HepG2 (cell line): ENCODE data around the gene SYNE1. TPM values are rescaled to one million over a fixed set of nuclear protein-coding genes. Genes with fewer than 3 reads are reported as not detected.

Source experiments
- ARHGAP35 ChIP-seq: sonication (generic); formaldehyde crosslinking; IDR thresholded peaks from 2 replicates; pipeline ENCODE4 v1.9.0; 2022; ENCODE audit warnings: mild to moderate bottlenecking, inconsistent platforms, moderate library complexity, missing genetic modification reagents, borderline replicate concordance
- FOXC1 ChIP-seq: sonication (generic); formaldehyde crosslinking; IDR thresholded peaks from 2 replicates; pipeline ENCODE4 v1.8.0; 2022; ENCODE audit warnings: mild to moderate bottlenecking, missing genetic modification reagents, borderline replicate concordance
- KMT2A ChIP-seq: sonication (generic); formaldehyde crosslinking; IDR thresholded peaks from 2 replicates; pipeline ENCODE4 v1.4.0; 2020; ENCODE audit warnings: missing genetic modification reagents
- PCBP1 ChIP-seq: fragments of 200-400 bp; formaldehyde crosslinking; IDR thresholded peaks from 2 replicates; pipeline ENCODE4 v1.6.1; 2017; ENCODE audit warnings: mild to moderate bottlenecking, low read depth, low read length, borderline replicate concordance
- RNF219 ChIP-seq: sonication (generic); formaldehyde crosslinking; IDR thresholded peaks from 2 replicates; pipeline ENCODE4 v1.5.0; 2020; ENCODE audit warnings: mild to moderate bottlenecking, missing genetic modification reagents
- SMAD3 ChIP-seq: sonication (generic); formaldehyde crosslinking; IDR thresholded peaks from 2 replicates; pipeline ENCODE4 v1.4.0; 2020; ENCODE audit warnings: missing genetic modification reagents
- TCF7L2 ChIP-seq: IDR thresholded peaks from 2 replicates; pipeline ENCODE4 v1.6.1; 2011; ENCODE audit warnings: mild to moderate bottlenecking, low read depth, low read length, moderate library complexity
- TP53 ChIP-seq: sonication (generic); formaldehyde crosslinking; conservative IDR thresholded peaks from 2 replicates; pipeline ENCODE4 v1.4.0; 2020; ENCODE audit warnings: missing genetic modification reagents
- ZBTB14 ChIP-seq: sonication (generic); formaldehyde crosslinking; IDR thresholded peaks from 2 replicates; pipeline ENCODE4 v1.4.0; 2020; ENCODE audit warnings: missing genetic modification reagents
- ZBTB40 ChIP-seq, 2 experiments: fragments of 450-650 bp in 1 of 2; sonication (generic) in 1 of 2; formaldehyde crosslinking in 1 of 2; IDR thresholded peaks; 2 replicates each; pipeline versions ENCODE4 v1.6.1 to v1.8.0; 2016 to 2022; ENCODE audit warnings: antibody characterized with exemption in 1 of 2, mild to moderate bottlenecking in 1 of 2, missing genetic modification reagents in 1 of 2
- ZNF101 ChIP-seq: sonication (generic); formaldehyde crosslinking; IDR thresholded peaks from 2 replicates; pipeline ENCODE4 v1.4.0; 2020; ENCODE audit warnings: mild to moderate bottlenecking, low read depth, missing genetic modification reagents, borderline replicate concordance
- ZNF263 ChIP-seq: sonication (generic); formaldehyde crosslinking; IDR thresholded peaks from 2 replicates; pipeline ENCODE4 v1.4.0; 2020; ENCODE audit warnings: missing genetic modification reagents
- ZNF660 ChIP-seq: sonication (generic); formaldehyde crosslinking; IDR thresholded peaks from 2 replicates; pipeline ENCODE4 v1.5.1; 2020; ENCODE audit warnings: mild to moderate bottlenecking, low read depth, missing genetic modification reagents, borderline replicate concordance
- ZNF720 ChIP-seq: sonication (generic); formaldehyde crosslinking; IDR thresholded peaks from 2 replicates; pipeline ENCODE4 v1.4.0; 2020; ENCODE audit warnings: missing genetic modification reagents
- ZNF788 ChIP-seq: sonication (generic); formaldehyde crosslinking; IDR thresholded peaks from 2 replicates; pipeline ENCODE4 v1.5.0; 2020; ENCODE audit warnings: mild to moderate bottlenecking, missing genetic modification reagents, borderline replicate concordance
- polyA plus RNA-seq, 8 experiments: library from polyadenylated mRNA; depleted of rRNA in 3 of 8; stranded (reverse) in 7 of 8; unstranded in 1 of 8; fragments of >200 nt; fragmentation: Illumina TruSeq in 4 of 8; extraction: Trizol in 4 of 8; gene quantifications; 2 replicates each; pipeline versions ENCODE4 v1.2.1 to v1.2.3, GENCODE V29; 2011 to 2016; ENCODE audit warnings: low read depth in 4 of 8, missing spikeins in 1 of 8, mixed read lengths in 1 of 8; ENCODE audit not compliant: insufficient read depth in 1 of 8
- total RNA-seq, 5 experiments: library from RNA; depleted of rRNA; stranded (reverse); fragments of >200 nt; fragmentation: Illumina TruSeq; extraction: Trizol; gene quantifications; 2 replicates each; pipeline ENCODE4 v1.2.3, GENCODE V29; 2016; ENCODE audit warnings: low read depth in 1 of 5

The SYNE1 gene
- total and polyA plus RNA-seq, 2 of the 13 experiments (the other 11 are each of a cell fraction or from before 2014, with no cell fraction given), result 5.5 to 15.9 TPM

GRCh38 chr6:152277826-152278329 lies 359.3 kb downstream of the SYNE1 start (continued):
- peak; percentile 36; the same call in 1 of the 2 replicates for TF ChIP-seq SMAD3 (CRISPR knock-in tag)
- TF ChIP-seq ZBTB14 (CRISPR knock-in tag), result no peak
- peak; percentile 39; the same call in 1 of the 2 replicates for TF ChIP-seq ZNF263 (CRISPR knock-in tag)
- TF ChIP-seq TP53 (CRISPR knock-in tag), result no peak
- TF ChIP-seq PCBP1, result no peak
- TF ChIP-seq ZNF101, result no peak
- no peak for TF ChIP-seq ZNF720 (CRISPR knock-in tag)
- TF ChIP-seq ARHGAP35 (CRISPR knock-in tag), result no peak
- TF ChIP-seq ZNF660 (CRISPR knock-in tag), result no peak
- peak; percentile 63; the same call in 1 of the 2 replicates for TF ChIP-seq ZNF788 (CRISPR knock-in tag)
- peak; percentile 90 for TF ChIP-seq KMT2A (CRISPR knock-in tag)
- TF ChIP-seq TCF7L2, result no peak
- peak; percentile 61 for TF ChIP-seq FOXC1 (CRISPR knock-in tag)
- TF ChIP-seq ZBTB40 (IDR thresholded peaks at IDR 0.05), result no peak
- TF ChIP-seq ZBTB40 (CRISPR knock-in tag; IDR thresholded peaks at IDR 0.05), result no peak; the same call in 1 of the 2 replicates
- no peak for TF ChIP-seq RNF219
